GM12878 (cell line): ENCODE results near the gene ERC2. TPM values are rescaled to one million over a fixed set of nuclear protein-coding genes. Genes with fewer than 3 reads are reported as not detected.

Source experiments
- ATAC-seq: fragments of 200-7000 bp; cut with Tn5 transposase; 3 replicates; pipeline ENCODE4 v1.9.1; 2020; ENCODE audit warnings: mild to moderate bottlenecking, moderate library complexity
- BruUV-seq: library from RNA; stranded (reverse); fragments of 400-500 nt; replicated peaks from 2 replicates; lab custom pipeline; 2021; lab: Mats Ljungman, UMichigan
- CTCF ChIA-PET: fragments of 300-600 bp; sonication (Branson Sonifier 250); formaldehyde crosslinking; extraction: SDS; loops from one replicate; lab custom pipeline; 2021; ENCODE audit warnings: inconsistent platforms; lab: Yijun Ruan, JAX
- POLR2A ChIA-PET: fragments of 350-600 bp; formaldehyde crosslinking; extraction: SDS; loops from one replicate; lab custom pipeline; 2021; ENCODE audit warnings: inconsistent platforms; lab: Charles Lee
- RAD21 ChIA-PET: fragments of 300-600 bp; sonication (Branson Sonifier 250); formaldehyde crosslinking; loops from one replicate; lab custom pipeline; 2023; ENCODE audit warnings: antibody characterized with exemption; ENCODE audit not compliant: unreplicated experiment; lab: Charles Lee
- SMC1A ChIA-PET: fragments of 300-600 bp; sonication (Branson Sonifier 250); formaldehyde crosslinking; loops from one replicate; lab custom pipeline; 2023; ENCODE audit not compliant: unreplicated experiment, uncharacterized antibody; lab: Charles Lee
- DNase-seq: peaks from one replicate; pipeline ENCODE4 v3.0.0-alpha.2; 2011; ENCODE audit warnings: low read depth, low spot score
- FAIRE-seq: peaks from 3 replicates; lab custom pipeline; 2011; peaks lifted over from hg19 to GRCh38; lab: Jason Lieb, UNC
- H2AFZ ChIP-seq: 2 replicates; pipeline ENCODE4 v1.6.0; 2011; ENCODE audit warnings: low read depth, low read length, control low read depth; ENCODE audit not compliant: control insufficient read depth
- H3K27ac ChIP-seq: 2 replicates; pipeline ENCODE4 v1.5.1; 2011; ENCODE audit warnings: control low read depth; ENCODE audit not compliant: control insufficient read depth, insufficient read depth
- H3K27me3 ChIP-seq, 2 experiments: replicated peaks in 1 of 2; 2 replicates each; pipeline versions ENCODE4 v1.6.0 to v1.6.1; 2011; ENCODE audit warnings: low read length in 1 of 2; ENCODE audit not compliant: control insufficient read depth in 2 of 2, insufficient read depth in 2 of 2
- H3K36me3 ChIP-seq, 2 experiments: 2 replicates each; pipeline ENCODE4 v1.5.1; 2011; ENCODE audit warnings: low read length in 1 of 2; ENCODE audit not compliant: control insufficient read depth in 2 of 2, insufficient read depth in 2 of 2
- H3K4me1 ChIP-seq: 2 replicates; pipeline ENCODE4 v1.6.1; 2011; ENCODE audit warnings: mild to moderate bottlenecking, low read length, moderate library complexity, mixed read lengths; ENCODE audit not compliant: control insufficient read depth, insufficient read depth
- H3K4me2 ChIP-seq: 2 replicates; pipeline ENCODE4 v1.6.0; 2011; ENCODE audit warnings: control low read depth; ENCODE audit not compliant: control insufficient read depth, insufficient read depth
- H3K4me3 ChIP-seq: fragments of 200-600 bp; sonication (generic); 2 replicates; pipeline ENCODE4 v1.5.1; 2016
- H3K79me2 ChIP-seq: 2 replicates; pipeline ENCODE4 v1.6.0; 2011; ENCODE audit warnings: low read length; ENCODE audit not compliant: control insufficient read depth, insufficient read depth
- H3K9ac ChIP-seq: 2 replicates; pipeline ENCODE4 v1.8.0; 2011; ENCODE audit warnings: low read length, control low read depth, mixed read lengths; ENCODE audit not compliant: control insufficient read depth, insufficient read depth
- H3K9me3 ChIP-seq: replicated peaks from 3 replicates; pipeline ENCODE4 v1.5.1; 2011; ENCODE audit warnings: mild to moderate bottlenecking, low read length; ENCODE audit not compliant: control insufficient read depth, insufficient read depth
- H4K20me1 ChIP-seq: 2 replicates; pipeline ENCODE4 v1.6.0; 2011; ENCODE audit not compliant: control insufficient read depth, insufficient read depth
- ATF3 ChIP-seq: IDR thresholded peaks from 2 replicates; pipeline ENCODE4 v1.6.1; 2011; ENCODE audit warnings: low read depth, mild to moderate bottlenecking, low read length, moderate library complexity, borderline replicate concordance; ENCODE audit errors: extremely low read depth
- CBFB ChIP-seq: IDR thresholded peaks from 2 replicates; pipeline ENCODE4 v1.6.1; 2016; ENCODE audit warnings: antibody characterized with exemption, low read depth
- CBX3 ChIP-seq: fragments of 200-600 bp; sonication (generic); IDR thresholded peaks from 2 replicates; pipeline ENCODE4 v1.6.1; 2016; ENCODE audit warnings: low read depth, borderline replicate concordance
- CEBPB ChIP-seq, 2 experiments: fragments of 150-350 bp in 1 of 2; IDR thresholded peaks; 2 replicates each; pipeline ENCODE4 v1.6.1; 2012 to 2014; ENCODE audit warnings: low read depth in 2 of 2, low read length in 2 of 2, borderline replicate concordance in 1 of 2, inconsistent platforms in 1 of 2
- PAX5 ChIP-seq: IDR thresholded peaks from 2 replicates; pipeline ENCODE4 v1.6.1; 2011; ENCODE audit warnings: low read depth, low read length, borderline replicate concordance
- ZBTB11 ChIP-seq: fragments of 450-650 bp; formaldehyde crosslinking; IDR thresholded peaks from 2 replicates; pipeline ENCODE4 v1.5.0; 2022; ENCODE audit warnings: mild to moderate bottlenecking, missing genetic modification characterization
- WGBS: methylation state at CpG from one replicate; pipeline ENCODE4 v1.1.6; 2016; ENCODE audit warnings: low lambda C conversion rate; ENCODE audit not compliant: insufficient replicate concordance, insufficient coverage; ENCODE audit errors: missing lambda C conversion rate; 5-methylcytosine and 5-hydroxymethylcytosine counted together
- in situ Hi-C: fragments of 300-500 bp; cut with MboI; formaldehyde crosslinking; loops from 9 replicates; pipeline ENCODE4 v1.14.3; 2018; ENCODE audit warnings: mixed read lengths
- intact Hi-C: fragments of 100-400 bp; cut with micrococcal nuclease; formaldehyde crosslinking; loops from one replicate; pipeline ENCODE4 v1.14.2; 2022; ENCODE audit not compliant: unreplicated experiment
- polyA plus RNA-seq, 11 experiments: library from polyadenylated mRNA; depleted of rRNA in 4 of 11; unstranded in 6 of 11; stranded (reverse) in 5 of 11; fragments of >200 nt; fragmentation: Nextera tagmentation in 4 of 11; fragmentation: Illumina TruSeq in 1 of 11; extraction: Ambion mirVana in 4 of 11; extraction: Trizol in 1 of 11; gene quantifications; 1 replicate in 1 of 11; 2 replicates in 10 of 11; pipeline versions ENCODE4 v1.2.1 to v1.2.3, GENCODE V29; 2011 to 2016; ENCODE audit warnings: inconsistent platforms in 2 of 11, missing spikeins in 2 of 11, low read depth in 1 of 11
- total RNA-seq, 4 experiments: library from RNA; depleted of rRNA in 3 of 4; stranded (reverse); fragments of >200 nt in 3 of 4; fragmentation: Illumina TruSeq in 1 of 4; extraction: Trizol in 1 of 4; gene quantifications; 2 replicates each; pipeline versions ENCODE4 v1.2.1 to v1.2.3, GENCODE V29; 2013 to 2021

ERC2 gene
- total and polyA plus RNA-seq, 10 of the 15 experiments (the other 5 are each of a cell fraction or from before 2014, with no cell fraction given): 0.06 to 1.4 (median 0.12) TPM; not detected in 3

- ChIA-PET RAD21 (interaction anchor here (1.2 to 1.5 kb wide), 2 partner anchors 10 to 21 kb away, joined by 3 to 4 read pairs; no protein-coding TSS in a partner anchor), CTCF (interaction anchor here (1.2 kb wide), 1 partner anchor 40 kb away, joined by 3 read pairs; no protein-coding TSS in a partner anchor), POLR2A (no interaction called here), SMC1A (interaction anchor here (1.3 to 3.6 kb wide), 4 partner anchors 11 to 32 kb away, joined by 3 to 14 read pairs (median 6); no protein-coding TSS in a partner anchor)
- Histone ChIP-seq H3K27me3 (no peaks in the 10 kb centered on the region), H3K9me3 (no peaks in the 10 kb centered on the region), H4K20me1 (no peaks in the 10 kb centered on the region), H3K27ac (no peak overlapping the region), H3K4me2 (peak overlapping the region; percentile 84; the same call in 1 of the 2 replicates), H3K36me3 (no peaks in the 10 kb centered on the region), H2AFZ (peak overlapping the region; percentile 19; the same call in 1 of the 2 replicates), H3K9ac (no peak overlapping the region), H3K4me3 (peak overlapping the region; percentile 38; the same call in 1 of the 2 replicates), H3K79me2 (no peaks in the 10 kb centered on the region), H3K4me1 (peaks cover 46% of the 10 kb centered on the region)
- in situ Hi-C loops: no loop called here
- DNase-seq (no peak), FAIRE-seq (no peak), ATAC-seq (no peak)
- 68% methylated on average over 10 of the region's 11 CpGs for WGBS
- no TSS peak for BruUV-seq
- intact Hi-C loops: no loop called here
- TF ChIP-seq ZBTB11 (no peak), CBX3 (no peak), CBFB (no peak), ATF3 (no peak), CEBPB (IDR thresholded peaks at IDR 0.05; ENCODE audit: borderline replicate concordance in 1 of 2, low read depth in 2 of 2, low read length in 2 of 2) (no peak), PAX5 (no peak)
These were observed 781.6 kb downstream of the ERC2 start for GRCh38 chr3:55686426-55687254.
